HCT116 (cell line): Measurements from ENCODE around the gene TMEM200C. TPM values are rescaled to one million over a fixed set of nuclear protein-coding genes. Genes with fewer than 3 reads are reported as not detected.

Experiments
- ATAC-seq: fragments of 200-7000 bp; cut with Tn5 transposase; 2 replicates; pipeline ENCODE4 v1.9.1; 2020; ENCODE audit warnings: mild to moderate bottlenecking, moderate library complexity
- BruUV-seq: library from RNA; stranded (reverse); fragments of 400-500 nt; replicated peaks from 2 replicates; lab custom pipeline; 2021; lab: Mats Ljungman, UMichigan
- CTCF ChIA-PET: fragments of 300-600 bp; sonication (Branson Sonifier 250); formaldehyde crosslinking; loops from one replicate; lab custom pipeline; 2021; ENCODE audit warnings: antibody characterized with exemption; lab: Charles Lee
- POLR2A ChIA-PET: fragments of 300-600, 350-600 bp; sonication (Branson Sonifier 250); formaldehyde crosslinking; loops from one replicate; lab custom pipeline; 2021; ENCODE audit warnings: antibody characterized with exemption; lab: Charles Lee
- RAD21 ChIA-PET, 2 experiments: fragments of 300-600 bp; sonication (Branson Sonifier 250); formaldehyde crosslinking; loops; one replicate each; lab custom pipeline; 2023; ENCODE audit warnings: low total read pairs in 2 of 2; ENCODE audit not compliant: uncharacterized antibody in 2 of 2, unreplicated experiment in 2 of 2, low non-redundant PET in 1 of 2; lab: Charles Lee
- DNase-seq: peaks from one replicate; pipeline ENCODE4 v3.0.0-alpha.2; 2010; ENCODE audit warnings: low read depth, low spot score
- H2AFZ ChIP-seq: fragments of 200-600 bp; shearing (Covaris generic), sonication (generic); 2 replicates; pipeline ENCODE4 v1.6.1; 2017; ENCODE audit warnings: low read depth, mixed run types, mixed read lengths, antibody characterized with exemption, low read length; ENCODE audit not compliant: poor library complexity, severe bottlenecking
- H3K27ac ChIP-seq: 2 replicates; pipeline ENCODE4 v1.5.1; 2012; ENCODE audit warnings: low read depth, low read length
- H3K27me3 ChIP-seq: fragments of 200-600 bp; sonication (generic); 2 replicates; pipeline ENCODE4 v1.6.1; 2016; ENCODE audit warnings: mixed run types, low read length, mixed read lengths; ENCODE audit not compliant: insufficient read depth
- H3K36me3 ChIP-seq, 2 experiments: fragments of 200-500 bp in 1 of 2; fragments of 200-600 bp in 1 of 2; sonication (Bioruptor generic) in 1 of 2; sonication (generic) in 1 of 2; 2 replicates each; pipeline versions ENCODE4 v1.5.1 to v1.6.1; 2014 to 2016; ENCODE audit warnings: low read length in 2 of 2, inconsistent platforms in 1 of 2, mixed read lengths in 1 of 2, mixed run types in 1 of 2; ENCODE audit not compliant: insufficient read depth in 2 of 2, control insufficient read depth in 1 of 2
- H3K4me1 ChIP-seq, 2 experiments: fragments of 200-600 bp in 1 of 2; sonication (generic) in 1 of 2; 2 replicates each; pipeline versions ENCODE4 v1.5.1 to v1.6.1; 2012 to 2017; ENCODE audit warnings: low read length in 2 of 2, inconsistent platforms in 1 of 2, mild to moderate bottlenecking in 1 of 2, mixed read lengths in 1 of 2, mixed run types in 1 of 2, moderate library complexity in 1 of 2; ENCODE audit not compliant: insufficient read depth in 2 of 2, control insufficient read depth in 1 of 2
- H3K4me2 ChIP-seq: fragments of 200-600 bp; sonication (generic); 2 replicates; pipeline ENCODE4 v1.6.1; 2017; ENCODE audit warnings: mixed run types, low read length, mixed read lengths
- H3K4me3 ChIP-seq, 2 experiments: fragments of 200-600 bp in 1 of 2; sonication (generic) in 1 of 2; replicated peaks in 1 of 2; 2 replicates each; pipeline ENCODE4 v1.5.1; 2011 to 2016; ENCODE audit warnings: low read length in 2 of 2, control low read depth in 1 of 2, low read depth in 1 of 2, mild to moderate bottlenecking in 1 of 2, mixed read lengths in 1 of 2, mixed run types in 1 of 2
- H3K79me2 ChIP-seq: fragments of 200-600 bp; sonication (generic); 2 replicates; pipeline ENCODE4 v1.6.1; 2017; ENCODE audit warnings: mild to moderate bottlenecking, mixed run types, low read length, moderate library complexity, mixed read lengths; ENCODE audit not compliant: insufficient read depth
- H3K9ac ChIP-seq: fragments of 200-600 bp; sonication (generic); 2 replicates; pipeline ENCODE4 v1.6.1; 2016; ENCODE audit warnings: low read length, mixed read lengths
- H3K9me2 ChIP-seq: fragments of 200-600 bp; sonication (generic), shearing (Covaris generic); 2 replicates; pipeline ENCODE4 v1.6.1; 2017; ENCODE audit warnings: mixed run types, mild to moderate bottlenecking, moderate library complexity; ENCODE audit not compliant: insufficient read depth
- H3K9me3 ChIP-seq, 2 experiments: fragments of 200-500 bp in 1 of 2; fragments of 200-600 bp in 1 of 2; sonication (Bioruptor generic) in 1 of 2; sonication (generic) in 1 of 2; 2 replicates each; pipeline ENCODE4 v1.6.1; 2014 to 2017; ENCODE audit warnings: low read length in 2 of 2, mixed read lengths in 2 of 2, inconsistent platforms in 1 of 2, low read depth in 1 of 2, mild to moderate bottlenecking in 1 of 2, mixed run types in 1 of 2, moderate library complexity in 1 of 2; ENCODE audit not compliant: control insufficient read depth in 1 of 2, insufficient read depth in 1 of 2
- H4K20me1 ChIP-seq: fragments of 200-600 bp; sonication (generic), shearing (Covaris generic); 2 replicates; pipeline ENCODE4 v1.6.1; 2017; ENCODE audit warnings: mixed run types, mild to moderate bottlenecking, moderate library complexity; ENCODE audit not compliant: insufficient read depth
- ATF3 ChIP-seq: IDR thresholded peaks from 2 replicates; pipeline ENCODE4 v1.6.1; 2012
- CBX3 ChIP-seq: IDR thresholded peaks from 2 replicates; pipeline ENCODE4 v1.6.1; 2012; ENCODE audit warnings: low read depth
- EGR1 ChIP-seq: IDR thresholded peaks from 2 replicates; pipeline ENCODE4 v1.6.1; 2012; ENCODE audit warnings: low read depth
- EZH2 ChIP-seq: fragments of 200-600 bp; sonication (generic); IDR thresholded peaks from 2 replicates; pipeline ENCODE4 v1.6.1; 2017; ENCODE audit warnings: antibody characterized with exemption, mixed run types
- EZH2phosphoT487 ChIP-seq: fragments of 200-600 bp; IDR thresholded peaks from 2 replicates; pipeline ENCODE4 v1.6.1; 2018; ENCODE audit warnings: antibody characterized with exemption, borderline replicate concordance
- JUND ChIP-seq: IDR thresholded peaks from 2 replicates; pipeline ENCODE4 v1.6.1; 2012
- POLR2A ChIP-seq: IDR thresholded peaks from 2 replicates; pipeline ENCODE4 v1.7.0; 2011; ENCODE audit warnings: borderline replicate concordance; ENCODE audit not compliant: insufficient read depth, insufficient read length; ENCODE audit errors: extremely low read depth
- POLR2AphosphoS5 ChIP-seq: IDR thresholded peaks from 2 replicates; pipeline ENCODE4 v1.6.1; 2011; ENCODE audit warnings: mild to moderate bottlenecking, low read depth, low read length, moderate library complexity
- REST ChIP-seq: IDR thresholded peaks from 2 replicates; pipeline ENCODE4 v1.6.1; 2012; ENCODE audit warnings: low read depth
- SP1 ChIP-seq: IDR thresholded peaks from 2 replicates; pipeline ENCODE4 v1.6.1; 2012; ENCODE audit warnings: low read depth
- TCF7L2 ChIP-seq: IDR thresholded peaks from 2 replicates; pipeline ENCODE4 v1.7.0; 2011; ENCODE audit warnings: borderline replicate concordance, inconsistent platforms; ENCODE audit not compliant: insufficient read depth, insufficient read length; ENCODE audit errors: extremely low read depth
- YY1 ChIP-seq: IDR thresholded peaks from 2 replicates; pipeline ENCODE4 v1.6.1; 2011; ENCODE audit warnings: low read length, low read depth, moderate library complexity, mild to moderate bottlenecking; ENCODE audit not compliant: insufficient replicate concordance; ENCODE audit errors: extremely low read depth
- ZFX ChIP-seq: fragments of 450-650 bp; IDR thresholded peaks from 2 replicates; pipeline ENCODE4 v1.6.1; 2017
- intact Hi-C: fragments of 100-400 bp; cut with micrococcal nuclease; formaldehyde crosslinking; loops from 2 replicates; pipeline ENCODE4 v1.10.0; 2022
- total RNA-seq: library from RNA; stranded (reverse); gene quantifications from one replicate; pipeline ENCODE4 v1.2.1, GENCODE V29; 2021; ENCODE audit not compliant: unreplicated experiment
- TF ChIP-seq, protein P1 (sequence below), 3 experiments: fragments of 200-600 bp in 1 of 3; sonication (generic) in 1 of 3; IDR thresholded peaks in 2 of 3; conservative IDR thresholded peaks in 1 of 3; 2 replicates each; pipeline ENCODE4 v1.5.1; 2012 to 2017; ENCODE audit warnings: low read depth in 2 of 3, low read length in 2 of 3, antibody characterized with exemption in 1 of 3, borderline replicate concordance in 1 of 3, control low read depth in 1 of 3, mild to moderate bottlenecking in 1 of 3, mixed read lengths in 1 of 3, mixed run types in 1 of 3, moderate library complexity in 1 of 3; ENCODE audit not compliant: insufficient read depth in 1 of 3

TMEM200C gene
- total RNA-seq, 1 experiment from 2014 or later = not detected

GRCh38 chr18:5891854-5892215 lies 3.5 kb downstream of the TMEM200C start:
- no peak for TF ChIP-seq REST
- TF ChIP-seq ZFX = no peak
- no peak for TF ChIP-seq EGR1
- TF ChIP-seq TCF7L2 = no peak
- no peak for TF ChIP-seq YY1
- TF ChIP-seq POLR2AphosphoS5 = no peak
- TF ChIP-seq, protein P1, sequence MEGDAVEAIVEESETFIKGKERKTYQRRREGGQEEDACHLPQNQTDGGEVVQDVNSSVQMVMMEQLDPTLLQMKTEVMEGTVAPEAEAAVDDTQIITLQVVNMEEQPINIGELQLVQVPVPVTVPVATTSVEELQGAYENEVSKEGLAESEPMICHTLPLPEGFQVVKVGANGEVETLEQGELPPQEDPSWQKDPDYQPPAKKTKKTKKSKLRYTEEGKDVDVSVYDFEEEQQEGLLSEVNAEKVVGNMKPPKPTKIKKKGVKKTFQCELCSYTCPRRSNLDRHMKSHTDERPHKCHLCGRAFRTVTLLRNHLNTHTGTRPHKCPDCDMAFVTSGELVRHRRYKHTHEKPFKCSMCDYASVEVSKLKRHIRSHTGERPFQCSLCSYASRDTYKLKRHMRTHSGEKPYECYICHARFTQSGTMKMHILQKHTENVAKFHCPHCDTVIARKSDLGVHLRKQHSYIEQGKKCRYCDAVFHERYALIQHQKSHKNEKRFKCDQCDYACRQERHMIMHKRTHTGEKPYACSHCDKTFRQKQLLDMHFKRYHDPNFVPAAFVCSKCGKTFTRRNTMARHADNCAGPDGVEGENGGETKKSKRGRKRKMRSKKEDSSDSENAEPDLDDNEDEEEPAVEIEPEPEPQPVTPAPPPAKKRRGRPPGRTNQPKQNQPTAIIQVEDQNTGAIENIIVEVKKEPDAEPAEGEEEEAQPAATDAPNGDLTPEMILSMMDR (IDR thresholded peaks at IDR 0.05 in 2 of 3, conservative IDR thresholded peaks at IDR 0.05 in 1 of 3; ENCODE audit: borderline replicate concordance in 1 of 3, insufficient read depth in 1 of 3, low read depth in 2 of 3, low read length in 2 of 3) = no peak
- TF ChIP-seq POLR2A = no peak
- TF ChIP-seq ATF3 = no peak
- TF ChIP-seq EZH2 = no peak
- TF ChIP-seq SP1 = no peak
- no peak for TF ChIP-seq JUND
- no peak for TF ChIP-seq CBX3
- no peak for TF ChIP-seq EZH2phosphoT487
- DNase-seq = no peak
- Histone ChIP-seq H3K79me2 (no peaks in the 10 kb centered on the region), H3K4me3 (no peak overlapping the region), H2AFZ (no peak overlapping the region), H3K4me2 (no peak overlapping the region), H3K4me1 (no peaks in the 10 kb centered on the region), H3K9me2 (no peaks in the 10 kb centered on the region), H3K9me3 (peaks cover 0 to 2% of the 10 kb centered on the region in 2 experiments; a peak in 2 of 4 replicates), H3K9ac (no peak overlapping the region), H3K27ac (no peak overlapping the region), H3K36me3 (no peaks in the 10 kb centered on the region), H4K20me1 (no peaks in the 10 kb centered on the region), H3K27me3 (no peaks in the 10 kb centered on the region)
- RAD21 ChIA-PET = no interaction called here
- no TSS peak for BruUV-seq
- ATAC-seq = no peak
- POLR2A ChIA-PET = no interaction called here
- intact Hi-C loops = no loop called here
- CTCF ChIA-PET = no interaction called here
